Pancreas (tissue), 10 donors: ENCODE results near the gene KDM4C. TPM values are rescaled to one million over a fixed set of nuclear protein-coding genes. Genes with fewer than 3 reads are reported as not detected.

Source experiments
- ATAC-seq, 4 donors: fragments of 200-7000 bp; cut with Tn5 transposase; one replicate each; pipeline versions ENCODE4 v1.8.0 to v1.9.1; 2020; ENCODE audit warnings: mild to moderate bottlenecking in 4 of 4, moderate library complexity in 4 of 4
- DNase-seq, 6 donors: peaks; one replicate each; pipeline ENCODE4 v3.0.0-alpha.2; 2020
- FAIRE-seq: peaks from 2 replicates; lab custom pipeline; 2012; peaks lifted over from hg19 to GRCh38; lab: Jason Lieb, UNC
- H3K27ac ChIP-seq, 4 donors: fragments of 200-600 bp; sonication (generic); 1 replicate in 3 of 4; 2 replicates in 1 of 4; pipeline versions ENCODE4 v1.5.0 to v1.8.0; 2020
- H3K27me3 ChIP-seq, 4 donors: fragments of 200-600 bp; one replicate each; pipeline ENCODE4 v1.8.0; 2021
- H3K36me3 ChIP-seq, 3 donors: fragments of 200-600 bp; sonication (generic) in 1 of 3; one replicate each; pipeline versions ENCODE4 v1.5.0 to v1.8.0; 2020 to 2021
- H3K4me1 ChIP-seq, 3 donors: fragments of 200-600 bp; one replicate each; pipeline ENCODE4 v1.8.0; 2021
- H3K4me3 ChIP-seq, 4 donors: fragments of 200-600 bp; sonication (generic) in 2 of 4; one replicate each; pipeline versions ENCODE4 v1.5.0 to v1.8.0; 2020 to 2021
- H3K9me3 ChIP-seq, 4 donors: fragments of 200-600 bp; one replicate each; pipeline ENCODE4 v1.8.0; 2021
- WGBS, 2 donors: extraction: QIAGEN DNeasy Blood & Tissue Kit; methylation state at CpG; one replicate each; pipeline ENCODE4 v1.1.7; 2013; 5-methylcytosine and 5-hydroxymethylcytosine counted together
- intact Hi-C, 3 donors: fragments of 100-400 bp; cut with DNase I; formaldehyde crosslinking; loops; one replicate each; pipeline versions ENCODE4 v1.11.1 to v1.14.2; 2022
- polyA plus RNA-seq, 2 donors: library from polyadenylated mRNA; stranded (reverse); fragments of 200-250 nt; gene quantifications; one replicate each; pipeline ENCODE4 v1.2.3, GENCODE V29; 2013
- total RNA-seq, 6 donors: library from RNA; stranded (reverse); fragmentation: NEBNext Ultra II Directional in 4 of 6; extraction: Animal tissue kit (Norgen Biotek cat#: 25700) in 4 of 6; gene quantifications; one replicate each; pipeline versions ENCODE4 v1.2.1 to v1.2.4, GENCODE V29; 2021 to 2023
- TF ChIP-seq, protein P1 (sequence below), 4 donors: fragments of 200-600 bp; sonication (generic) in 3 of 4; IDR thresholded peaks; one replicate each; pipeline versions ENCODE4 v1.5.0 to v1.8.0; 2021; ENCODE audit warnings: antibody characterized with exemption in 4 of 4
- donor health status: healthy with polysubstance abuse.
- donor health status: DM: no; HTN: no; CAD: no; lungs with moderate emphysema.
- donor health status: DM: no; HTN: no; CAD: no.
- donor health status: control.
- donor health status: control.
- donor health status: Bipolar disorder and iron deficiency.
- donor health status: DM: yes; HTN: yes; CAD: no.
- donor health status: DM: no; HTN: no; CAD: no.
- donor health status: DM: no; HTN: no; CAD: no.
- donor health status: DM: yes; HTN: yes; CAD: no.

The KDM4C gene
- total and polyA plus RNA-seq, 8 donors = 10.5 to 30.8 (median 19.7) TPM

DNA sequence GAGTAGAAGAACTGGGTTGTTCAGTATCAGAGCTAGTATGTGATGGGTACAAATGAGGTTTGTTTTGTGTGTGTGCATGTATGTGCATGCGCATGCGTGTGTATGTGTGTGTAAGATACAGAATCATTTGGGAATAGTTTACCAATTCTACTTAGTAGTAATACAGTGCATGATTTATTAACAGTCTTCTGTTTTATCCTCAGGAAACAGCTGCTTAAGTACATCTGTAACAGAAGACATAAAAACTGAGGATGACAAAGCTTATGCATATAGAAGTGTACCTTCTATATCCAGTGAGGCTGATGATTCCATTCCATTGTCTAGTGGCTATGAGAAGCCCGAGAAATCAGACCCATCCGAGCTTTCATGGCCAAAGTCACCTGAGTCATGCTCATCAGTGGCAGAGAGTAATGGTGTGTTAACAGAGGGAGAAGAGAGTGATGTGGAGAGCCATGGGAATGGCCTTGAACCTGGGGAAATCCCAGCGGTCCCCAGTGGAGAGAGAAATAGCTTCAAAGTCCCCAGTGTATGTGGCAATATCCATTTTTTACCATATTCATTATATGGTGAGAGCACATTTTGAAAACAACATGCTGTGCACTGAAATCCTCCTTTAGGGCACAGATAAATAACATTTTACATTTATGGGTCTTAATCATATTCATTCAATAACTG is 228.5 kb downstream of the KDM4C start:
- Histone ChIP-seq H3K4me1 (no peaks in the 10 kb centered on the region), H3K4me3 (no peak overlapping the region), H3K9me3 (no peaks in the 10 kb centered on the region), H3K27ac (no peak overlapping the region), H3K27me3 (no peaks in the 10 kb centered on the region), H3K36me3 (peaks cover 3 to 24% (median 9%) of the 10 kb centered on the region in 3 donors)
- 80 to 81% methylated on average over 5 of the region's 5 CpGs for WGBS, 2 donors
- no peak for FAIRE-seq
- TF ChIP-seq, protein P1, sequence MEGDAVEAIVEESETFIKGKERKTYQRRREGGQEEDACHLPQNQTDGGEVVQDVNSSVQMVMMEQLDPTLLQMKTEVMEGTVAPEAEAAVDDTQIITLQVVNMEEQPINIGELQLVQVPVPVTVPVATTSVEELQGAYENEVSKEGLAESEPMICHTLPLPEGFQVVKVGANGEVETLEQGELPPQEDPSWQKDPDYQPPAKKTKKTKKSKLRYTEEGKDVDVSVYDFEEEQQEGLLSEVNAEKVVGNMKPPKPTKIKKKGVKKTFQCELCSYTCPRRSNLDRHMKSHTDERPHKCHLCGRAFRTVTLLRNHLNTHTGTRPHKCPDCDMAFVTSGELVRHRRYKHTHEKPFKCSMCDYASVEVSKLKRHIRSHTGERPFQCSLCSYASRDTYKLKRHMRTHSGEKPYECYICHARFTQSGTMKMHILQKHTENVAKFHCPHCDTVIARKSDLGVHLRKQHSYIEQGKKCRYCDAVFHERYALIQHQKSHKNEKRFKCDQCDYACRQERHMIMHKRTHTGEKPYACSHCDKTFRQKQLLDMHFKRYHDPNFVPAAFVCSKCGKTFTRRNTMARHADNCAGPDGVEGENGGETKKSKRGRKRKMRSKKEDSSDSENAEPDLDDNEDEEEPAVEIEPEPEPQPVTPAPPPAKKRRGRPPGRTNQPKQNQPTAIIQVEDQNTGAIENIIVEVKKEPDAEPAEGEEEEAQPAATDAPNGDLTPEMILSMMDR (IDR thresholded peaks at IDR 0.05) = no peak
- ATAC-seq = no peak
- no peak for DNase-seq
- intact Hi-C loops = no loop called here

DNA sequence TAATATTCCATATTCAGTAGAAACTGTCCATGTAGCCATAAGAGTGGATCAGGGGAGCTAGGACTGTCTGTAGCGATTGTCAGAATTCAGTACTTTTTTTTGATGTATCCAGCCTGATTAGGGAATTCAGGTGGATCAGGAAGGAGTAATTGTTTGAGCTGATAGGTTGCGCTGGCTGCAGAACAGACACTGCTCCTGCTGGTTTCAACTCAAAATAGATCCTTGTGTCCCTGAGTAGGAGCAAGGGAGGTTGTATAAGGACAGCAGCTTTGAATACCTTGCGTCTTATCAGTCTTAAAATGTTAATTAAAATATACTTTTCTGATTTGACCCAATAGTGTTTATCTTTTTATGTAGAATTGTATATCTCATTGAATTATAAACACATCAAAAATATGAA is 229.6 kb downstream of the KDM4C start:
- TF ChIP-seq, protein P1 (IDR thresholded peaks at IDR 0.05) = no peak

DNA sequence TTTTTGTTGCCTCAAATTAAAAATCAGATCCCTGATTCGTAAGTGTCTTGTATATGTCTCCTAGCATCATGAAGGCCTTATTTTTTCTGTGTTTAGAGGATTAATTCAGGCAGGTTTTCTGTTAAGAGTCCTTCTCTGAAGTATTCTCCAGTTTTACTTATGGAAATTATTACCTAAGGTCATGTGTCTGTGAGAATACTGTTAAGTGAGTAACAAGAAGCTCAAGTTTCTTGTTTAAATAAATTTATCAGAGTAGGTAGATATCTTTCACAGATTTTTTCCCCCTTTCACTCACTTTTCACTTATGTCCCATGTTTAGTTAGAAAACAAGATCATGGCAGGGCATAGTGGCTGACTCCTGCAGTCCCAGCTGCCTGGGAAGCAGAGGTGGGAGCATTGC is 233.6 kb downstream of the KDM4C start:
- TF ChIP-seq, protein P1 (IDR thresholded peaks at IDR 0.05) = no peak
- H3K36me3 ChIP-seq = peaks cover 0 to 17% (median 4%) of the 10 kb centered on the region in 3 donors
- intact Hi-C loops = no loop called here
- H3K27ac ChIP-seq = no peak overlapping the region
- no peak overlapping the region for H3K4me3 ChIP-seq
- ATAC-seq = no peak
- no peaks in the 10 kb centered on the region for H3K27me3 ChIP-seq
- DNase-seq = no peak
- 94 to 96% methylated on average over 1 of the region's 1 CpG for WGBS, 2 donors
- no peaks in the 10 kb centered on the region for H3K4me1 ChIP-seq
- no peaks in the 10 kb centered on the region for H3K9me3 ChIP-seq
- FAIRE-seq = no peak

More for the DNA sequence above, 229.6 kb downstream of the KDM4C start:
- Histone ChIP-seq H3K4me3 (no peak overlapping the region), H3K9me3 (no peaks in the 10 kb centered on the region), H3K36me3 (peaks cover 3 to 24% (median 9%) of the 10 kb centered on the region in 3 donors), H3K27ac (no peak overlapping the region), H3K27me3 (no peaks in the 10 kb centered on the region), H3K4me1 (no peaks in the 10 kb centered on the region)
- intact Hi-C loops = no loop called here
- no peak for FAIRE-seq
- no peak for DNase-seq
- WGBS, 2 donors = 67 to 94% methylated on average over 3 of the region's 3 CpGs
- ATAC-seq = no peak

DNA sequence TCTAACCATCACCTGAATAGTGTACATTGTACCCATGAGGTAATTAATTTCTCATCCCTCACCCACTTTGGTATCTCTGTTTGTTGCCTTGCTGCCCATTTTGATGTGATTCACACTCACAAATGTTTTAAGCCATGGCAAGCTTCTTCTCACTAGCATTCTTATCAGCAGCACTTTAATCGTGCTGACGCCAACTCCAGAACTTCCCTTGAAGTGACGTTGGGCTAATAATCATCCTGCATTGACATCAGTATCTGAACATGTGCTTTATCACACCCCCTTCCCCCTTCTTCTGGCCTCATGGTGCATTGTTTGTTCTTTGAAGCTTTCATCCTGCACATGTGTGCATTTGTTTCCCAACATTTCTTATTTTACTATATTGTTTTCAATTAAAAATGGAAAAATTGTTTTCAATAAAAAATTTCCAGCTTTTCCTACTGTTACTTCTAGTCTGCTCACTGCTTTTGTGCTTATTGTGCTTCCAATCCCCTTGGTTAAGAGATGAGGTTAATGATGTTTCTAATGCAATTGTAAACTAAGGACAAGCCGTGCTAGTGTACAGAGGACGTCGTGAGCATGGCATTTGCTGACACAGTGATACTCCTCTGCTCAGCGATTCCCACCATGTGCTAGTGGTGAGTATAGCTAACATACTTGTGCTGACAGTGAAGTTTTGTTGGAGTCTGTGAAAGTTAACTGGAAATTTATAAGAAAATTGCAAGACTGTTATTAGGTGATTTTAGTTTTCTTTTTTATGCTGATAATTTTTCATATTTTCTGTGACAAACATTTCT is 238.5 kb downstream of the KDM4C start:
- H3K4me3 ChIP-seq = no peak overlapping the region
- H3K4me1 ChIP-seq = no peaks in the 10 kb centered on the region
- H3K27me3 ChIP-seq = no peaks in the 10 kb centered on the region
- no peak overlapping the region for H3K27ac ChIP-seq
- intact Hi-C loops = no loop called here
- WGBS, 2 donors = 74 to 79% methylated on average over 7 of the region's 7 CpGs
- FAIRE-seq = no peak
- H3K9me3 ChIP-seq = no peaks in the 10 kb centered on the region
- peak in 2 of 4 donors; percentile 38 to 43 for ATAC-seq
- TF ChIP-seq, protein P1 (IDR thresholded peaks at IDR 0.05) = no peak
- H3K36me3 ChIP-seq = peaks cover 0 to 9% (median 0%) of the 10 kb centered on the region in 3 donors
- DNase-seq = no peak
